Neutrophil (primary cell): ENCODE measurements around the gene L3MBTL4.

Source experiments
- H3K27ac ChIP-seq: fragments of 200-600 bp; sonication (generic); 2 replicates; pipeline ENCODE4 v1.5.1; 2016; ENCODE audit warnings: mild to moderate bottlenecking, moderate library complexity
- H3K27me3 ChIP-seq: fragments of 200-600 bp; sonication (generic); 2 replicates; pipeline ENCODE4 v1.6.0; 2016; ENCODE audit warnings: mild to moderate bottlenecking
- H3K36me3 ChIP-seq: fragments of 200-600 bp; sonication (generic); 2 replicates; pipeline ENCODE4 v1.5.1; 2017
- H3K4me1 ChIP-seq, 2 experiments: fragments of 200-600 bp in 1 of 2; sonication (generic) in 1 of 2; 1 replicate in 1 of 2; 2 replicates in 1 of 2; pipeline versions ENCODE4 v1.5.1 to v1.6.1; 2013 to 2016; ENCODE audit warnings: low read depth in 1 of 2, low read length in 1 of 2, mild to moderate bottlenecking in 1 of 2, moderate library complexity in 1 of 2; ENCODE audit not compliant: control insufficient read depth in 1 of 2, insufficient read depth in 1 of 2
- H3K4me3 ChIP-seq, 2 experiments: fragments of 200-600 bp in 1 of 2; sonication (generic) in 1 of 2; 1 replicate in 1 of 2; 2 replicates in 1 of 2; pipeline ENCODE4 v1.5.1; 2013 to 2016; ENCODE audit warnings: low read depth in 1 of 2, low read length in 1 of 2, mild to moderate bottlenecking in 1 of 2, moderate library complexity in 1 of 2
- H3K9me3 ChIP-seq: fragments of 200-600 bp; sonication (generic); 2 replicates; pipeline ENCODE4 v1.5.1; 2016
- CTCF ChIP-seq: fragments of 200-600 bp; sonication (generic); IDR thresholded peaks from 2 replicates; pipeline ENCODE4 v1.5.1; 2016; ENCODE audit warnings: antibody characterized with exemption

The L3MBTL4 gene

GRCh38 chr18:5977022-5977421, 437.7 kb downstream of the L3MBTL4 start:
- Histone ChIP-seq H3K4me1 (no peaks in the 10 kb centered on the region), H3K27ac (no peak overlapping the region), H3K9me3 (no peaks in the 10 kb centered on the region), H3K4me3 (no peak overlapping the region), H3K36me3 (no peaks in the 10 kb centered on the region), H3K27me3 (no peaks in the 10 kb centered on the region)
- TF ChIP-seq CTCF = no peak

- no peaks in the 10 kb centered on the region for H3K9me3 ChIP-seq
- H3K4me1 ChIP-seq = no peaks in the 10 kb centered on the region
- no peaks in the 10 kb centered on the region for H3K36me3 ChIP-seq
- TF ChIP-seq CTCF = no peak
- no peak overlapping the region for H3K4me3 ChIP-seq
- H3K27me3 ChIP-seq = no peaks in the 10 kb centered on the region
- H3K27ac ChIP-seq = no peak overlapping the region
Observed at GRCh38 chr18:5975111-5976002, 439.4 kb downstream of the L3MBTL4 start.

GRCh38 chr18:5974696-5975095, 440.0 kb downstream of the L3MBTL4 start:
- Histone ChIP-seq H3K27ac (no peak overlapping the region), H3K36me3 (no peaks in the 10 kb centered on the region), H3K9me3 (no peaks in the 10 kb centered on the region), H3K27me3 (no peaks in the 10 kb centered on the region), H3K4me3 (no peak overlapping the region), H3K4me1 (no peaks in the 10 kb centered on the region)
- no peak for TF ChIP-seq CTCF

- Histone ChIP-seq H3K27me3 (no peaks in the 10 kb centered on the region), H3K4me1 (no peaks in the 10 kb centered on the region), H3K36me3 (no peaks in the 10 kb centered on the region), H3K4me3 (no peak overlapping the region), H3K27ac (no peak overlapping the region), H3K9me3 (no peaks in the 10 kb centered on the region)
- TF ChIP-seq CTCF = no peak
Observed at GRCh38 chr18:5973099-5973498, 441.6 kb downstream of the L3MBTL4 start.

GRCh38 chr18:5972298-5972697, 442.4 kb downstream of the L3MBTL4 start:
- H3K9me3 ChIP-seq = no peaks in the 10 kb centered on the region
- no peaks in the 10 kb centered on the region for H3K36me3 ChIP-seq
- H3K27ac ChIP-seq = no peak overlapping the region
- no peaks in the 10 kb centered on the region for H3K4me1 ChIP-seq
- no peak for TF ChIP-seq CTCF
- H3K27me3 ChIP-seq = no peaks in the 10 kb centered on the region
- no peak overlapping the region for H3K4me3 ChIP-seq
